Activated naive CD4-positive, alpha-beta T cell treated with anti-CD3 and anti-CD28 coated beads, Interleukin-2, amount 50 U/mL, for 16 hours (primary cell): ENCODE measurements around the gene ATP7B.
"Not testable (repeated sequence)": the region's sequence is repeated elsewhere in the genome, so short reads cannot be mapped to it uniquely, and the experiment has no call there.

Source experiments
- DNase-seq: peaks from one replicate; pipeline ENCODE4 v3.0.0-alpha.2; 2020

Gene ATP7B

GRCh38 chr13:51919531-51919930 is 91.7 kb downstream of the ATP7B start:
- DNase-seq: no peak

GRCh38 chr13:51916962-51917361 is 94.3 kb downstream of the ATP7B start:
- no peak for DNase-seq

GRCh38 chr13:51916051-51916818 is 95.0 kb downstream of the ATP7B start:
- DNase-seq: no peak

- no peak for DNase-seq
These were observed 97.1 kb downstream of the ATP7B start for GRCh38 chr13:51914137-51914493.

GRCh38 chr13:51913421-51914136 is 97.7 kb downstream of the ATP7B start:
- no peak for DNase-seq

GRCh38 chr13:51912511-51913225 is 98.6 kb downstream of the ATP7B start:
- DNase-seq: no peak

GRCh38 chr13:51912091-51912490 is 99.2 kb downstream of the ATP7B start:
- no peak for DNase-seq

GRCh38 chr13:51910508-51910907 is 100.7 kb downstream of the ATP7B start:
- no peak for DNase-seq

- not testable (repeated sequence) for DNase-seq
These were observed 102.0 kb downstream of the ATP7B start for GRCh38 chr13:51909265-51909664.

- no peak for DNase-seq
These were observed 104.1 kb downstream of the ATP7B start for GRCh38 chr13:51907040-51907732.

GRCh38 chr13:51906581-51906980 is 104.7 kb downstream of the ATP7B start:
- no peak for DNase-seq

- DNase-seq: no peak
These were observed 105.5 kb downstream of the ATP7B start for GRCh38 chr13:51905787-51906186.

GRCh38 chr13:51902776-51903175 is 108.5 kb downstream of the ATP7B start:
- no peak for DNase-seq

GRCh38 chr13:51900471-51900870 is 110.8 kb downstream of the ATP7B start:
- no peak for DNase-seq

- DNase-seq: peak; percentile 50
These were observed 115.1 kb downstream of the ATP7B start for GRCh38 chr13:51895906-51896888.

GRCh38 chr13:51894239-51894638 is 117.0 kb downstream of the ATP7B start:
- no peak for DNase-seq

GRCh38 chr13:51892657-51893056 is 118.6 kb downstream of the ATP7B start:
- DNase-seq: no peak

GRCh38 chr13:51887468-51887867 is 123.8 kb downstream of the ATP7B start:
- no peak for DNase-seq

- no peak for DNase-seq
These were observed 125.6 kb downstream of the ATP7B start for GRCh38 chr13:51885651-51886050.

- no peak for DNase-seq
These were observed 128.0 kb downstream of the ATP7B start for GRCh38 chr13:51883226-51883600.
